Keratinocyte (primary cell): ENCODE results near the gene DENND1C.

Source experiments
- EZH2 ChIP-seq: IDR thresholded peaks from one replicate; pipeline ENCODE4 v1.6.1; 2012; ENCODE audit warnings: inconsistent platforms, mild to moderate bottlenecking, low read length, moderate library complexity
- TF ChIP-seq, protein P1 (sequence below), 3 experiments: IDR thresholded peaks in 1 of 3; conservative IDR thresholded peaks in 1 of 3; optimal IDR thresholded peaks in 1 of 3; 2 replicates in 2 of 3; 3 replicates in 1 of 3; pipeline versions ENCODE3 to v1.5.1; 2011; ENCODE audit warnings: low read length in 3 of 3, mild to moderate bottlenecking in 3 of 3, moderate library complexity in 2 of 3, control low read depth in 1 of 3, inconsistent platforms in 1 of 3; ENCODE audit not compliant: insufficient read depth in 2 of 3; ENCODE audit errors: extremely low read depth in 1 of 3

DNA sequence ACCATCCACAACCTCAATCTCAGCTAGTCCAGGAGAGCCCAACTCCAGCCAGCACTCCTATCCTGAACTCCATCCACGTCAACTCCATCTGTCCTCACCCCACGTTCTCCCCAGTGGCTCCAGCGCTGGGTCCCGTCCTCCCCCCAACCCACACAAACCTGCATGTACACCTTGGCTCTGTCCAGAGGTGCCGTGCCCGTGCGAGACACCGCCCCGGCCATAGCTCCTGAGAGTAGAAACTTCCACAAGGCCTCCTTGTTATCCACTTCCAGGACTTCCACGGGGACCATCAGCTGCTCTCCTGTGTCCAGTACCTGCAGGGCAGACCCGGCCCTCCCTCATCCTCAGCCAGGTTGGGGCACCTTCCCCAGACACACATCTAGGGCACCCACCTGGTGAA lies 49.7 kb downstream of the DENND1C start:
- TF ChIP-seq, protein P1, sequence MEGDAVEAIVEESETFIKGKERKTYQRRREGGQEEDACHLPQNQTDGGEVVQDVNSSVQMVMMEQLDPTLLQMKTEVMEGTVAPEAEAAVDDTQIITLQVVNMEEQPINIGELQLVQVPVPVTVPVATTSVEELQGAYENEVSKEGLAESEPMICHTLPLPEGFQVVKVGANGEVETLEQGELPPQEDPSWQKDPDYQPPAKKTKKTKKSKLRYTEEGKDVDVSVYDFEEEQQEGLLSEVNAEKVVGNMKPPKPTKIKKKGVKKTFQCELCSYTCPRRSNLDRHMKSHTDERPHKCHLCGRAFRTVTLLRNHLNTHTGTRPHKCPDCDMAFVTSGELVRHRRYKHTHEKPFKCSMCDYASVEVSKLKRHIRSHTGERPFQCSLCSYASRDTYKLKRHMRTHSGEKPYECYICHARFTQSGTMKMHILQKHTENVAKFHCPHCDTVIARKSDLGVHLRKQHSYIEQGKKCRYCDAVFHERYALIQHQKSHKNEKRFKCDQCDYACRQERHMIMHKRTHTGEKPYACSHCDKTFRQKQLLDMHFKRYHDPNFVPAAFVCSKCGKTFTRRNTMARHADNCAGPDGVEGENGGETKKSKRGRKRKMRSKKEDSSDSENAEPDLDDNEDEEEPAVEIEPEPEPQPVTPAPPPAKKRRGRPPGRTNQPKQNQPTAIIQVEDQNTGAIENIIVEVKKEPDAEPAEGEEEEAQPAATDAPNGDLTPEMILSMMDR (optimal IDR thresholded peaks at IDR 0.05 in 1 of 3, IDR thresholded peaks at IDR 0.05 in 1 of 3, conservative IDR thresholded peaks at IDR 0.05 in 1 of 3; ENCODE audit: extremely low read depth in 1 of 3, insufficient read depth in 2 of 3, low read length in 3 of 3), result no peak
- no peak for TF ChIP-seq EZH2
